Adrenal gland (tissue), 12 donors: ENCODE measurements around the gene TDRKH. TPM values are rescaled to one million over a fixed set of nuclear protein-coding genes. Genes with fewer than 3 reads are reported as not detected.

Experiments
- DNase-seq, 7 donors: peaks; one replicate each; pipeline ENCODE4 v3.0.0-alpha.2; 2019 to 2020
- H3K27ac ChIP-seq, 5 donors: fragments of 200-600 bp; sonication (generic) in 4 of 5; 1 replicate in 3 of 5; 2 replicates in 2 of 5; pipeline versions ENCODE4 v1.5.1 to v1.8.0; 2016 to 2020; ENCODE audit warnings: mild to moderate bottlenecking in 1 of 5
- H3K27me3 ChIP-seq: fragments of 200-600 bp; 2 replicates; pipeline ENCODE4 v1.8.0; 2021
- H3K36me3 ChIP-seq, 2 donors: fragments of 200-600 bp; replicated peaks in 1 of 2; 1 replicate in 1 of 2; 2 replicates in 1 of 2; pipeline versions ENCODE4 v1.5.1 to v1.8.0; 2018 to 2022
- H3K4me1 ChIP-seq, 2 donors: fragments of 200-600 bp; replicated peaks in 1 of 2; 1 replicate in 1 of 2; 2 replicates in 1 of 2; pipeline versions ENCODE4 v1.5.1 to v1.8.0; 2018 to 2021
- H3K4me3 ChIP-seq, 4 donors: fragments of 200-600 bp; sonication (generic) in 3 of 4; one replicate each; pipeline ENCODE4 v1.5.1; 2016 to 2018
- H3K9me3 ChIP-seq, 3 donors: fragments of 200-600 bp; sonication (generic) in 1 of 3; replicated peaks in 1 of 3; 1 replicate in 2 of 3; 2 replicates in 1 of 3; pipeline versions ENCODE4 v1.5.1 to v1.8.0; 2016 to 2021
- POLR2A ChIP-seq, 2 donors: fragments of 450-650 bp; IDR thresholded peaks; one replicate each; pipeline ENCODE4 v1.6.1; 2017; ENCODE audit warnings: antibody characterized with exemption in 2 of 2, mild to moderate bottlenecking in 2 of 2, moderate library complexity in 1 of 2
- WGBS, 4 donors: extraction: QIAGEN DNeasy Blood & Tissue Kit in 2 of 4; methylation state at CpG; one replicate each; pipeline versions ENCODE4 v1.1.5 to v1.1.7; 2013 to 2017; 5-methylcytosine and 5-hydroxymethylcytosine counted together
- intact Hi-C, 2 donors: fragments of 100-400 bp; cut with DNase I; formaldehyde crosslinking; loops; one replicate each; pipeline versions ENCODE4 v1.14.1 to v1.15.0; 2022 to 2023
- polyA plus RNA-seq, 3 donors: library from polyadenylated mRNA; stranded (reverse); fragments of 200-250 nt in 2 of 3; fragments of 350-450 nt in 1 of 3; fragmentation: Illumina TruSeq in 1 of 3; extraction: RNeasy Lipid Tissue Mini Kit (QIAGEN cat#74804) in 1 of 3; gene quantifications; one replicate each; pipeline ENCODE4 v1.2.3, GENCODE V29; 2013 to 2014
- total RNA-seq, 9 donors: library from RNA; depleted of rRNA in 4 of 9; stranded (reverse); fragments of >200 nt in 4 of 9; fragments of 120-200 nt in 1 of 9; fragmentation: NEBNext Ultra II Directional in 1 of 9; extraction: Animal tissue kit (Norgen Biotek cat#: 25700) in 1 of 9; gene quantifications; one replicate each; pipeline versions ENCODE4 v1.1.0 to v1.2.4, GENCODE V29; 2013 to 2023
- TF ChIP-seq, protein P1 (sequence below), 6 experiments: fragments of 450-650 bp in 4 of 6; fragments of 200-600 bp in 2 of 6; sonication (generic) in 1 of 6; IDR thresholded peaks; 1 replicate in 5 of 6; 2 replicates in 1 of 6; pipeline versions ENCODE4 v1.5.1 to v1.8.0; 2016 to 2021; ENCODE audit warnings: antibody characterized with exemption in 6 of 6, mild to moderate bottlenecking in 2 of 6, moderate library complexity in 1 of 6
- donor health status: healthy with polysubstance abuse.
- donor health status: Bipolar disorder and iron deficiency.
- donor health status: DM: yes; HTN: yes; CAD: no.
- donor health status: DM: no; HTN: no; CAD: no.
- donor health status: DM: no; HTN: no; CAD: no.
- donor health status: DM: yes; HTN: yes; CAD: no.

The TDRKH gene
- total and polyA plus RNA-seq, 12 donors = 2.1 to 9.1 (median 5.8) TPM

DNA sequence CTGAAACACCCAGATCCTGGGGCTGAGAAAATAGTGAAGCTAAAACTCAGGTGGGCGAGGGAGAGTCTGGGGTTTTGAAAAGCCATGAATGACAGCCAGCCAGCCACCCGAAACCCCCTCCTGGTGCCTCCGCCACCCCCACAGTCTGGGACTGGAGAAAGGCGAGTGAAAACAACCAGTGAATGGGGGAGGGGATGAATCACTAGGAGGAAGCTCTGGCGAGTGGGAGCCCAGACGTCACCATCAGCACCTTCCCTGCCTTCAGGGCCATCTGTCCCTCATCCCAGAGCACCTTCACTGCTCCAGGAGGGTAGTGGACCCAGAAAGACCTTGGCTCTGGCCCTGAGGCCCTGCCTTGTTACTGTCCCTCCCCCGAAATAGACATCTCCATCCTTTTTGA is 32.1 kb upstream of the TDRKH start:
- Histone ChIP-seq H3K27ac (no peak overlapping the region), H3K4me3 (no peak overlapping the region), H3K9me3 (no peaks in the 10 kb centered on the region), H3K4me1 (peaks cover 0 to 3% of the 10 kb centered on the region in 2 donors), H3K36me3 (no peaks in the 10 kb centered on the region), H3K27me3 (no peaks in the 10 kb centered on the region)
- intact Hi-C loops = no loop called here
- 53 to 58% (median 57%) methylated on average over 7 of the region's 7 CpGs for WGBS, 4 donors
- no peak for DNase-seq
- TF ChIP-seq, protein P1, sequence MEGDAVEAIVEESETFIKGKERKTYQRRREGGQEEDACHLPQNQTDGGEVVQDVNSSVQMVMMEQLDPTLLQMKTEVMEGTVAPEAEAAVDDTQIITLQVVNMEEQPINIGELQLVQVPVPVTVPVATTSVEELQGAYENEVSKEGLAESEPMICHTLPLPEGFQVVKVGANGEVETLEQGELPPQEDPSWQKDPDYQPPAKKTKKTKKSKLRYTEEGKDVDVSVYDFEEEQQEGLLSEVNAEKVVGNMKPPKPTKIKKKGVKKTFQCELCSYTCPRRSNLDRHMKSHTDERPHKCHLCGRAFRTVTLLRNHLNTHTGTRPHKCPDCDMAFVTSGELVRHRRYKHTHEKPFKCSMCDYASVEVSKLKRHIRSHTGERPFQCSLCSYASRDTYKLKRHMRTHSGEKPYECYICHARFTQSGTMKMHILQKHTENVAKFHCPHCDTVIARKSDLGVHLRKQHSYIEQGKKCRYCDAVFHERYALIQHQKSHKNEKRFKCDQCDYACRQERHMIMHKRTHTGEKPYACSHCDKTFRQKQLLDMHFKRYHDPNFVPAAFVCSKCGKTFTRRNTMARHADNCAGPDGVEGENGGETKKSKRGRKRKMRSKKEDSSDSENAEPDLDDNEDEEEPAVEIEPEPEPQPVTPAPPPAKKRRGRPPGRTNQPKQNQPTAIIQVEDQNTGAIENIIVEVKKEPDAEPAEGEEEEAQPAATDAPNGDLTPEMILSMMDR (IDR thresholded peaks at IDR 0.05) = no peak
- TF ChIP-seq POLR2A (IDR thresholded peaks at IDR 0.05) = no peak

DNA sequence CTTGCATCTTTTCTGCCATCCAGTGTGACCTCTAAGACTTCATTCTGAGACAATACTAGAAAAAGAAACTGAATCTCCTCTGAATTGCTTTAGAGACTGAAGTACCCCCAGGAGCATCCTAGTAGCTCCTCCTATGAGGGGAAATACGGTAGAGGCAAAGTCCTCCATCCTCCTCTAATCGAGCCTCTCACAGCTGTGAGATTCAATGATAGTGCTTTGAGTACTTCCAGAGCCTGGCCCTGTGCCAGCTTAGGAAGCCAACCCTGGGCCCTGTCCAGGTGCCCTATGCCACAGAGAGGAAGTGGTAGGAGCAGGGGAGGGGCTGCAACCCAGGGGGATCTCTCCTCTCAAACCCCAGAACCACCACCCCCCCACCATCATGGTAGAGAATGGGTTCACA is 30.6 kb upstream of the TDRKH start:
- H3K4me1 ChIP-seq = peaks cover 0 to 3% of the 10 kb centered on the region in 2 donors
- no peaks in the 10 kb centered on the region for H3K9me3 ChIP-seq
- TF ChIP-seq, protein P1 (IDR thresholded peaks at IDR 0.05) = no peak
- no peaks in the 10 kb centered on the region for H3K27me3 ChIP-seq
- WGBS, 4 donors = 17 to 39% (median 34%) methylated on average over 2 of the region's 2 CpGs
- no peak overlapping the region for H3K27ac ChIP-seq
- peak in 3 of 7 donors; percentile 40 to 76 (median 42) for DNase-seq
- intact Hi-C loops = no loop called here
- no peak overlapping the region for H3K4me3 ChIP-seq
- no peaks in the 10 kb centered on the region for H3K36me3 ChIP-seq

DNA sequence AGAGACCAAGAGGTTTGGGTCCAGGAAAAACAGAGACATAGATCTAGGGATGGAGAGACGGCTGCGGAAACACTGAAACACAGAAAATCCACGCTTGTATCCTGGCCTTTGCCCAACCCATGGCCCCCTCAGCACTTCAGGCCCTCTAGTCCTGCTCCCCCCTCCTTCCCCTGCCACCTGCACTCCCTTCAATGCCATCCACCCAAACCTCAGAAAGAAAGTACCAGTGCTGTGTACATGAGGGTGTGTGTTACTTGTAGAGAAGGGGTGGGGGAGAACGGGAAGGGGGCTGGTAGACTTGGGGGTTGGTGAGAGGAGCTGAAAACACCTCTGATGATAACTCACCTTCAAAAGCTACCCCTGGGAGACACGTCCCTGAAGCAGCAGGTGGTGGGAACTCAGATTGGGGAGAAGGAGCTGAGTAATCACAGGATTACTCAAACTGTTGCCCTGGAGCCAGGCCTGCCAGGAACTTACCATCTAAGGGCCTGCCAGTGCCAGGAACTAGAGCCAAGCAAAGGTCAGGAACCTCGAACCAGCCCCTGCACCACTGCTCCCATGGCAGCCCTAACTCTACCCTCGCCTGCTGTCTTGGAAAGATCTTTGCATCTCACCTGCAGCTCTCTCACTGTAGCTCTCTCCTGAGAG is 29.8 kb upstream of the TDRKH start:
- intact Hi-C loops = no loop called here

DNA sequence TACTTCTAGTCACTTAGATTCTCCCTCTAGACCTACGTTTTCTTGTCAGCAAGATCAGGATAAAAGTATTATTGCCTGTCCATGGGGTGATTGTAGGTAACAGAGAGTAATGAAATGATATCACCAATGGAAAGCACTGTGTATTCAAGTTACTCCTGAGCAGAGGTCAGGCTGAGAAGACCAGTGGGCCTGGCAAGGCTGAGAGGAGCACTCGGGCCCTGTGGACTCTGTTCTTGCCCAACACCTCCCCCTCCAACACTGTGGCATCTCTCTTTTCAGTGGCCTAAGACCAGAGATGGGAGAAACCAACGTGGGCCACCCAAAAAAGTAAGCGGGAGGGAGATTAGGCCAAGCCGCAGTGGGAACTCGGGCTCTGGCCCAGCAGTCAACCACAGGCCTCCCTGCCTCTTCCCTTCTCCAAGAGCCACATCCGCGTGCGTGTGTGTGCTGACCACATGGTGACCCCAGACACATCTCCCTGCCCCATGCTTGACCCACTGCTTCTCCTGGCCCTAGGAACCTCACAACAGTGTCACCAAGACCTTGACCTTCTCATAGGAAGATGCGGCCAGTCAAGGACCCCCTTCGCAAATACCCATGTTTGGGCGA is 29.0 kb upstream of the TDRKH start:
- no peaks in the 10 kb centered on the region for H3K36me3 ChIP-seq
- no peak overlapping the region for H3K4me3 ChIP-seq
- DNase-seq = no peak
- peaks cover 0 to 3% of the 10 kb centered on the region in 2 donors for H3K4me1 ChIP-seq
- no peak overlapping the region for H3K27ac ChIP-seq
- intact Hi-C loops = no loop called here
- TF ChIP-seq, protein P1 (IDR thresholded peaks at IDR 0.05) = no peak
- no peak for TF ChIP-seq POLR2A (IDR thresholded peaks at IDR 0.05)
- no peaks in the 10 kb centered on the region for H3K27me3 ChIP-seq
- H3K9me3 ChIP-seq = no peaks in the 10 kb centered on the region
- 74 to 83% (median 78%) methylated on average over 3 to 12 of the region's 12 CpGs for WGBS, 4 donors

More for the DNA sequence above, 29.8 kb upstream of the TDRKH start:
- Histone ChIP-seq H3K4me3 (no peak overlapping the region), H3K27ac (no peak overlapping the region), H3K4me1 (peaks cover 0 to 3% of the 10 kb centered on the region in 2 donors), H3K36me3 (no peaks in the 10 kb centered on the region), H3K27me3 (no peaks in the 10 kb centered on the region), H3K9me3 (no peaks in the 10 kb centered on the region)
- WGBS, 4 donors = 53 to 80% (median 73%) methylated on average over 6 to 7 of the region's 7 CpGs
- DNase-seq = peak in 4 of 7 donors; percentile 50 to 77 (median 70)
- TF ChIP-seq POLR2A (IDR thresholded peaks at IDR 0.05) = no peak
- TF ChIP-seq, protein P1 (IDR thresholded peaks at IDR 0.05) = no peak
